Measurements from ENCODE around the gene RPL18. TPM values are rescaled to one million over a fixed set of nuclear protein-coding genes. Genes with fewer than 3 reads are reported as not detected.

The RPL18 gene
- total and polyA plus RNA-seq, 9 of the 15 experiments (the other 6 are each of a cell fraction or from before 2014, with no cell fraction given), result 312 to 2,635 (median 1,653) TPM

DNA sequence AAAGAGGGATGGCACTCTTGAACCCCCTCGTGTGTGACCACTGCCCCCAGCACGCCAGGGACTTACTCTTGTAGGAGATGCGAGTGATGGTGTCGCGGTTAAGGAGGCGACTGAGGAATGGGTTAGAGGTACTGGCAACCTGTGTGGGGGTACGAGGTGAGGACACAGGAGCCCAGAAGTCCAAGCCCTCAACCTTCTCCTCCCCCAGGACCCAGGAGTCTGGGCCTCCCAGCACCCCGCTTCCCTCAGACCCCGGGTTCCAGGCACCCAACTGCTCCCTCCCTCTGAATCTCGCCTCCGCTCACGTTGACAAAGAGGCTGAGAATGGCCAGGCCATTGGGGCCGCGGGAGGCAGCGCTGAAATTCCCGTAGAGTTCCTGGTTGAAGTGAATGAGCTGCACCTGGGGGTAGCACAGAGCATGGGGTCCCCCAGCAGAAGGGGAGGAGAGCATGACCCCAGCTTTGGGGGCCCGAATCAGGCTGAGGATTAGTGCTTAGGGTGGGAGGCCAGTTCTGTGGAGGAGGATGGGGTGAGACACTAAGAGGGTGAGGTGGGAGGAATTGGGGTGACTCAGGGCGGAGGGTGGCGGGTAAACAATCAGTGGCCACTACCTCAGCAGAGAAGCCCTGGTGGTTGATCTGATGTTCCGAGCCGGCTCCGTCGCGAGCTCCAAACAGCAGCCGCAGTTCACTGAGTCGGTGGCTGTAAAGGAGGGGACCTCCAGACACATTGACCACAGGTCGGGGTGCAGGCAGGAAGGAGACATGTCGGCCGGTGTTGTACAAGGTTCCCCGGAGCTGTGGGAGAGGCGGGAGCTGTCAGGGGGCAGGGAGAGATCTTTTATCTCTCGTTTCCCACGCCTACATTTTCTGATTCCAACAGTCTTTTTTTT is 20.8 kb upstream of the RPL18 start (continued):
- peak; percentile 28 for TF ChIP-seq SP1 (CRISPR knock-in tag; IDR thresholded peaks at IDR 0.05)
- no peak for TF ChIP-seq SMAD2 (IDR thresholded peaks at IDR 0.05; ENCODE audit: low read depth, low read length)
- peak; percentile 65 for TF ChIP-seq PRDM10 (IDR thresholded peaks at IDR 0.05; ENCODE audit: partially characterized antibody)
- TF ChIP-seq ZNF324 (CRISPR knock-in tag; IDR thresholded peaks at IDR 0.05), result no peak
- no peak for TF ChIP-seq SRSF9 (IDR thresholded peaks at IDR 0.05; ENCODE audit: borderline replicate concordance, low read depth, low read length)
- TF ChIP-seq ATF4 (CRISPR knock-in tag; IDR thresholded peaks at IDR 0.05), result no peak
- TF ChIP-seq NCOA1 (IDR thresholded peaks at IDR 0.05; ENCODE audit: low read depth), result 0 out of 2 replicates have a peak, but pooled peaks have one; percentile 16
- no peak for TF ChIP-seq HNRNPLL (IDR thresholded peaks at IDR 0.05; ENCODE audit: low read depth, low read length, poor library complexity, severe bottlenecking)
- TF ChIP-seq RUNX1 (IDR thresholded peaks at IDR 0.05; ENCODE audit: low read depth), result no peak
- no peak for TF ChIP-seq MAFK (IDR thresholded peaks at IDR 0.05; ENCODE audit: low read length)
- TF ChIP-seq, protein P1, sequence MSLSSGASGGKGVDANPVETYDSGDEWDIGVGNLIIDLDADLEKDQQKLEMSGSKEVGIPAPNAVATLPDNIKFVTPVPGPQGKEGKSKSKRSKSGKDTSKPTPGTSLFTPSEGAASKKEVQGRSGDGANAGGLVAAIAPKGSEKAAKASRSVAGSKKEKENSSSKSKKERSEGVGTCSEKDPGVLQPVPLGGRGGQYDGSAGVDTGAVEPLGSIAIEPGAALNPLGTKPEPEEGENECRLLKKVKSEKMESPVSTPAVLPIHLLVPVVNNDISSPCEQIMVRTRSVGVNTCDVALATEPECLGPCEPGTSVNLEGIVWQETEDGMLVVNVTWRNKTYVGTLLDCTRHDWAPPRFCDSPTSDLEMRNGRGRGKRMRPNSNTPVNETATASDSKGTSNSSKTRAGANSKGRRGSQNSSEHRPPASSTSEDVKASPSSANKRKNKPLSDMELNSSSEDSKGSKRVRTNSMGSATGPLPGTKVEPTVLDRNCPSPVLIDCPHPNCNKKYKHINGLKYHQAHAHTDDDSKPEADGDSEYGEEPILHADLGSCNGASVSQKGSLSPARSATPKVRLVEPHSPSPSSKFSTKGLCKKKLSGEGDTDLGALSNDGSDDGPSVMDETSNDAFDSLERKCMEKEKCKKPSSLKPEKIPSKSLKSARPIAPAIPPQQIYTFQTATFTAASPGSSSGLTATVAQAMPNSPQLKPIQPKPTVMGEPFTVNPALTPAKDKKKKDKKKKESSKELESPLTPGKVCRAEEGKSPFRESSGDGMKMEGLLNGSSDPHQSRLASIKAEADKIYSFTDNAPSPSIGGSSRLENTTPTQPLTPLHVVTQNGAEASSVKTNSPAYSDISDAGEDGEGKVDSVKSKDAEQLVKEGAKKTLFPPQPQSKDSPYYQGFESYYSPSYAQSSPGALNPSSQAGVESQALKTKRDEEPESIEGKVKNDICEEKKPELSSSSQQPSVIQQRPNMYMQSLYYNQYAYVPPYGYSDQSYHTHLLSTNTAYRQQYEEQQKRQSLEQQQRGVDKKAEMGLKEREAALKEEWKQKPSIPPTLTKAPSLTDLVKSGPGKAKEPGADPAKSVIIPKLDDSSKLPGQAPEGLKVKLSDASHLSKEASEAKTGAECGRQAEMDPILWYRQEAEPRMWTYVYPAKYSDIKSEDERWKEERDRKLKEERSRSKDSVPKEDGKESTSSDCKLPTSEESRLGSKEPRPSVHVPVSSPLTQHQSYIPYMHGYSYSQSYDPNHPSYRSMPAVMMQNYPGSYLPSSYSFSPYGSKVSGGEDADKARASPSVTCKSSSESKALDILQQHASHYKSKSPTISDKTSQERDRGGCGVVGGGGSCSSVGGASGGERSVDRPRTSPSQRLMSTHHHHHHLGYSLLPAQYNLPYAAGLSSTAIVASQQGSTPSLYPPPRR (CRISPR knock-in tag; IDR thresholded peaks at IDR 0.05; ENCODE audit: borderline replicate concordance), result no peak
- TF ChIP-seq ARHGAP35 (IDR thresholded peaks at IDR 0.05; ENCODE audit: partially characterized antibody), result no peak
- TF ChIP-seq POLR2B (IDR thresholded peaks at IDR 0.05; ENCODE audit: low read depth, partially characterized antibody), result peak; percentile 58
- no peak for TF ChIP-seq ZNF431 (CRISPR knock-in tag; IDR thresholded peaks at IDR 0.05)

Data from K562 (cell line).